IgD-negative memory B cell (primary cell): ENCODE measurements around the gene LRSAM1. TPM values are rescaled to one million over a fixed set of nuclear protein-coding genes. Genes with fewer than 3 reads are reported as not detected.
A peak's percentile ranks its signal among the peaks of the same experiment; 100 is the strongest.

Experiments
- H3K27ac Mint-ChIP-seq, 3 donors: one replicate each; pipeline ENCODE4 v1.8.0; 2020 to 2022; ENCODE audit warnings: mild to moderate bottlenecking in 3 of 3, mixed read lengths in 3 of 3, moderate library complexity in 1 of 3
- H3K27me3 Mint-ChIP-seq: one replicate; pipeline ENCODE4 v1.8.0; 2021; ENCODE audit warnings: mixed read lengths
- H3K36me3 Mint-ChIP-seq: one replicate; pipeline ENCODE4 v1.8.0; 2020; ENCODE audit warnings: mild to moderate bottlenecking, mixed read lengths
- H3K4me1 Mint-ChIP-seq, 3 donors: one replicate each; pipeline ENCODE4 v1.8.0; 2020 to 2022; ENCODE audit warnings: mixed read lengths in 3 of 3, mild to moderate bottlenecking in 1 of 3
- H3K4me3 Mint-ChIP-seq, 4 donors: one replicate each; pipeline ENCODE4 v1.8.0; 2020 to 2022; ENCODE audit warnings: mild to moderate bottlenecking in 4 of 4, mixed read lengths in 4 of 4, moderate library complexity in 3 of 4
- H3K9me3 Mint-ChIP-seq, 3 donors: one replicate each; pipeline ENCODE4 v1.8.0; 2020 to 2021; ENCODE audit warnings: mixed read lengths in 3 of 3, mild to moderate bottlenecking in 1 of 3
- polyA plus RNA-seq: library from polyadenylated mRNA; unstranded; fragments of 300-500 nt; fragmentation: Illumina TruSeq; gene quantifications from one replicate; pipeline ENCODE4 v1.2.3, GENCODE V29; 2021

LRSAM1 gene
- polyA plus RNA-seq, 1 donor from 2014 or later = 15.7 TPM

- no peaks in the 10 kb centered on the region for H3K36me3 Mint-ChIP-seq
- H3K9me3 Mint-ChIP-seq = no peaks in the 10 kb centered on the region
- no peaks in the 10 kb centered on the region for H3K27me3 Mint-ChIP-seq
- no peak overlapping the region for H3K4me3 Mint-ChIP-seq
- no peak overlapping the region for H3K27ac Mint-ChIP-seq
- peaks cover 0 to 2% (median 1%) of the 10 kb centered on the region in 3 donors for H3K4me1 Mint-ChIP-seq
Measured at GRCh38 chr9:127505396-127506116, 54.2 kb downstream of the LRSAM1 start.

GRCh38 chr9:127506117-127506813 is 55.0 kb downstream of the LRSAM1 start:
- Mint-ChIP-seq H3K27me3 (no peaks in the 10 kb centered on the region), H3K36me3 (no peaks in the 10 kb centered on the region), H3K27ac (no peak overlapping the region), H3K9me3 (no peaks in the 10 kb centered on the region), H3K4me3 (no peak overlapping the region), H3K4me1 (peaks cover 0 to 2% (median 1%) of the 10 kb centered on the region in 3 donors)

GRCh38 chr9:127506814-127507750 is 55.8 kb downstream of the LRSAM1 start:
- Mint-ChIP-seq H3K27ac (no peak overlapping the region), H3K4me3 (no peak overlapping the region), H3K27me3 (no peaks in the 10 kb centered on the region)

GRCh38 chr9:127507751-127508648 is 56.7 kb downstream of the LRSAM1 start:
- H3K4me3 Mint-ChIP-seq = no peak overlapping the region
- no peaks in the 10 kb centered on the region for H3K27me3 Mint-ChIP-seq
- no peaks in the 10 kb centered on the region for H3K9me3 Mint-ChIP-seq
- peaks cover 0 to 2% (median 1%) of the 10 kb centered on the region in 3 donors for H3K4me1 Mint-ChIP-seq
- no peak overlapping the region for H3K27ac Mint-ChIP-seq
- H3K36me3 Mint-ChIP-seq = no peaks in the 10 kb centered on the region

More at GRCh38 chr9:127506814-127507750, 55.8 kb downstream of the LRSAM1 start:
- Mint-ChIP-seq H3K36me3 (no peaks in the 10 kb centered on the region), H3K9me3 (no peaks in the 10 kb centered on the region), H3K4me1 (peaks cover 0 to 2% (median 1%) of the 10 kb centered on the region in 3 donors)

GRCh38 chr9:127508901-127509260 is 57.6 kb downstream of the LRSAM1 start:
- peaks cover 0 to 2% (median 1%) of the 10 kb centered on the region in 3 donors for H3K4me1 Mint-ChIP-seq
- H3K36me3 Mint-ChIP-seq = no peaks in the 10 kb centered on the region
- peak overlapping the region in 1 of 3 donors; percentile 62 for H3K27ac Mint-ChIP-seq
- H3K4me3 Mint-ChIP-seq = no peak overlapping the region
- H3K27me3 Mint-ChIP-seq = no peaks in the 10 kb centered on the region
- H3K9me3 Mint-ChIP-seq = no peaks in the 10 kb centered on the region

- no peak overlapping the region for H3K27ac Mint-ChIP-seq
- H3K36me3 Mint-ChIP-seq = no peaks in the 10 kb centered on the region
- no peaks in the 10 kb centered on the region for H3K4me1 Mint-ChIP-seq
- H3K27me3 Mint-ChIP-seq = no peaks in the 10 kb centered on the region
- no peaks in the 10 kb centered on the region for H3K9me3 Mint-ChIP-seq
- H3K4me3 Mint-ChIP-seq = no peak overlapping the region
Measured at GRCh38 chr9:127509261-127509954, 58.1 kb downstream of the LRSAM1 start.

GRCh38 chr9:127509955-127510299 is 58.6 kb downstream of the LRSAM1 start:
- Mint-ChIP-seq H3K27me3 (no peaks in the 10 kb centered on the region), H3K36me3 (no peaks in the 10 kb centered on the region), H3K27ac (no peak overlapping the region), H3K4me3 (no peak overlapping the region), H3K9me3 (no peaks in the 10 kb centered on the region), H3K4me1 (no peaks in the 10 kb centered on the region)

- H3K4me1 Mint-ChIP-seq = no peaks in the 10 kb centered on the region
- H3K27ac Mint-ChIP-seq = no peak overlapping the region
- no peaks in the 10 kb centered on the region for H3K36me3 Mint-ChIP-seq
- H3K27me3 Mint-ChIP-seq = no peaks in the 10 kb centered on the region
- H3K9me3 Mint-ChIP-seq = no peaks in the 10 kb centered on the region
- H3K4me3 Mint-ChIP-seq = no peak overlapping the region
Measured at GRCh38 chr9:127514468-127514867, 63.2 kb downstream of the LRSAM1 start.

GRCh38 chr9:127516835-127517607 is 65.7 kb downstream of the LRSAM1 start:
- H3K4me3 Mint-ChIP-seq = no peak overlapping the region
- H3K27ac Mint-ChIP-seq = no peak overlapping the region
- peaks cover 2% of the 10 kb centered on the region for H3K27me3 Mint-ChIP-seq
- H3K9me3 Mint-ChIP-seq = no peaks in the 10 kb centered on the region
- no peaks in the 10 kb centered on the region for H3K4me1 Mint-ChIP-seq
- no peaks in the 10 kb centered on the region for H3K36me3 Mint-ChIP-seq

- no peak overlapping the region for H3K27ac Mint-ChIP-seq
- no peaks in the 10 kb centered on the region for H3K4me1 Mint-ChIP-seq
- H3K9me3 Mint-ChIP-seq = peaks cover 0 to under 1% (median 0%) of the 10 kb centered on the region in 3 donors
- no peaks in the 10 kb centered on the region for H3K36me3 Mint-ChIP-seq
- no peak overlapping the region for H3K4me3 Mint-ChIP-seq
- H3K27me3 Mint-ChIP-seq = peaks cover 2% of the 10 kb centered on the region
Measured at GRCh38 chr9:127517620-127518019, 66.3 kb downstream of the LRSAM1 start.

GRCh38 chr9:127518091-127518856 is 67.0 kb downstream of the LRSAM1 start:
- Mint-ChIP-seq H3K36me3 (no peaks in the 10 kb centered on the region), H3K9me3 (peaks cover 0 to 4% (median 3%) of the 10 kb centered on the region in 3 donors), H3K27me3 (peaks cover 2% of the 10 kb centered on the region), H3K4me3 (peak overlapping the region in 1 of 4 donors; percentile 41), H3K4me1 (no peaks in the 10 kb centered on the region), H3K27ac (no peak overlapping the region)

- Mint-ChIP-seq H3K27me3 (peaks cover 2% of the 10 kb centered on the region), H3K27ac (no peak overlapping the region), H3K9me3 (peaks cover 0 to 4% (median 3%) of the 10 kb centered on the region in 3 donors), H3K4me1 (no peaks in the 10 kb centered on the region), H3K4me3 (no peak overlapping the region), H3K36me3 (no peaks in the 10 kb centered on the region)
Measured at GRCh38 chr9:127519301-127520166, 68.2 kb downstream of the LRSAM1 start.
